HG03025 (cell line): Measurements from ENCODE around the gene DCUN1D1.

ENCODE experiments used
- ATAC-seq: cut with Tn5 transposase; IDR thresholded peaks from one replicate; pipeline ENCODE4 v1.9.1; 2021; ENCODE audit warnings: mild to moderate bottlenecking, moderate library complexity; ENCODE audit not compliant: unreplicated experiment, low FRiP score

The DCUN1D1 gene

GRCh38 chr3:182904164-182904563 lies 76.2 kb downstream of the DCUN1D1 start:
- ATAC-seq, result no peak

GRCh38 chr3:182902236-182902635 lies 78.1 kb downstream of the DCUN1D1 start:
- ATAC-seq, result no peak

DNA sequence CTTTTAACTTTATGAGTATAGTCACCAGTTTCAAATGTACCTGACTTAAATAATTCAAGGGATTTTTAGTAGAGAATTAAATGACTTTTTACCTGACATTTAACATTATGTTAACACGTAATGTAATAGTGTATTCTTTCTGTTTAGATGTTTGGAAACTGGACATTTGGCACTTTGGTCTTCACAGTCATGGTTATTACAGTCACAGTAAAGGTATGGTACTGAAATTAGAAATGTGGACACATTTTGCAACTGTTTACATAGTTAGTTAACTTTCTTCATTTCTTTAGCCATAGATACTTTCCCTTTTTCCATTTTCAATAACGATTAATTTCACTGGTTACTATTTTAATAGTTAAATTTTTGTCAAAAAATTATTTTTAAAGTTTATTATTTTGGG lies 83.8 kb downstream of the DCUN1D1 start:
- no peak for ATAC-seq

- no peak for ATAC-seq
Observed at GRCh38 chr3:182895513-182896112, 84.7 kb downstream of the DCUN1D1 start.

- no peak for ATAC-seq
Observed at GRCh38 chr3:182892226-182892625, 88.1 kb downstream of the DCUN1D1 start.

DNA sequence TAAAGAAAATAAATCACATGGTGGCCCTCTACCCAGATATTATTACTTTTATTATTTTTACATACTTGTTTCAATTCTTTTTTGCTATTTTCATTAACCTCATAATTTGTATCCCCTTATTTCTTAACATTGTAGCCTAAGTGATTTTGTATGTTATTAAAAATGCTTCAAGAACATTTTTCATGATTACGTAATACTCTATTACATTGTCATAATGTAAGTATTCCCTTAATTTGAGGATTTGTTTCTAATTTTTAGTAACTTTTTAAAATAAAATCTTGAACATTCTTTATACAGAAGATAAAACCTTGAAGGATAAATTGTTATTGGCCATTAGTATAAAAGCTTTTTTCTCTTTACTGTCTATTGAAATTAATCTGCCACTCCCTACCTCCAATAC lies 89.0 kb downstream of the DCUN1D1 start:
- ATAC-seq, result no peak

DNA sequence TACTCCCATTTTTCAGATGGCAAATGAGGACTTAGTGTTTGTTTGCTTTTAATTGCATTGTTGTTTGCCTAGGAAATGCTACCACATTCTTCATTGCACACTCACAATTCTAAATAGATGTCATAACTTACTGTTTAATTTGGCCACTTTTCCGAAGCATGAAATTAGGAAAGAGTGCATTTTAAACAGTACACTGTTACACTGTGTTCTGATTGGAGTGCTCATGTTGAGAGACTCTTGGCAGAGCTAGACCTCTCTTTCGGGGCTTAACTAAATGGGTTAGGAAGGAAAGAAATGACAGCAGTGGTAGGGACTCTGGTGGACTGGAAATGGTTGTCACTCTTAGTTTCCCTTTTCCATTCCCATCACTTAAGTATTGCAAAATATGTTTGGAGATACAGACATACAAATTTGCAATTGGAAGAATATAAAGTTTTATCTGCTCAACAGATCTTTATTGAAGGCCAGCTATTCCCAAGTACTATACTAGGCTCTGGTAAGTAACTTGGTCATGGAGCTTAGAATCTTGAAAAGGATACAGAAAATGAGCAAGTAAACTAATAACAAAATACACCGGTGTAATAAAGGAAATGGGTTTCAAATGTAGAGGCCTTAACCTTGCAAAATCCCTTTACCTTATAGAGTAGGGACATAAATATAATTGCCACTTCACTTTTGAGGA lies 90.2 kb downstream of the DCUN1D1 start:
- no peak for ATAC-seq
